Upper lobe of left lung (tissue), 6 donors: ENCODE data around the gene RPGRIP1L. TPM values are rescaled to one million over a fixed set of nuclear protein-coding genes. Genes with fewer than 3 reads are reported as not detected.

ENCODE experiments used
- ATAC-seq, 2 donors: fragments of 200-7000 bp; cut with Tn5 transposase; one replicate each; pipeline ENCODE4 v1.9.1; 2022; ENCODE audit warnings: mild to moderate bottlenecking in 2 of 2, moderate library complexity in 2 of 2; ENCODE audit not compliant: low FRiP score in 2 of 2
- DNase-seq, 2 donors: peaks; one replicate each; pipeline ENCODE4 v3.0.0-alpha.2; 2019 to 2020
- H3K27ac ChIP-seq, 4 donors: fragments of 200-600 bp; sonication (generic); one replicate each; pipeline ENCODE4 v1.5.1; 2016 to 2019
- H3K27me3 ChIP-seq, 4 donors: fragments of 200-600 bp; sonication (generic); one replicate each; pipeline ENCODE4 v1.5.1; 2017 to 2019
- H3K36me3 ChIP-seq, 4 donors: fragments of 200-600 bp; sonication (generic); one replicate each; pipeline ENCODE4 v1.5.1; 2016 to 2019
- H3K4me1 ChIP-seq, 4 donors: fragments of 200-600 bp; sonication (generic); one replicate each; pipeline ENCODE4 v1.5.1; 2018 to 2019
- H3K4me3 ChIP-seq, 4 donors: fragments of 200-600 bp; sonication (generic); one replicate each; pipeline ENCODE4 v1.5.1; 2017 to 2019; ENCODE audit warnings: mild to moderate bottlenecking in 2 of 4, moderate library complexity in 1 of 4
- H3K9me3 ChIP-seq, 4 donors: fragments of 200-600 bp; sonication (generic); one replicate each; pipeline ENCODE4 v1.5.1; 2018 to 2019
- EP300 ChIP-seq, 4 donors: sonication (generic); formaldehyde crosslinking; IDR thresholded peaks; one replicate each; pipeline ENCODE4 v1.5.1; 2017; ENCODE audit warnings: antibody characterized with exemption in 4 of 4, control low read depth in 2 of 4
- POLR2A ChIP-seq, 4 donors: fragments of 450-650 bp; IDR thresholded peaks; one replicate each; pipeline ENCODE4 v1.5.1; 2016 to 2017; ENCODE audit warnings: antibody characterized with exemption in 4 of 4, mild to moderate bottlenecking in 2 of 4
- POLR2AphosphoS5 ChIP-seq, 2 donors: sonication (generic); formaldehyde crosslinking; IDR thresholded peaks; one replicate each; pipeline ENCODE4 v1.5.1; 2017; ENCODE audit warnings: antibody characterized with exemption in 2 of 2
- WGBS, 2 donors: methylation state at CpG; one replicate each; pipeline ENCODE4 v1.1.5; 2017 to 2018; 5-methylcytosine and 5-hydroxymethylcytosine counted together
- total RNA-seq, 6 donors: library from RNA; depleted of rRNA in 4 of 6; stranded (reverse); fragments of >200 nt in 4 of 6; gene quantifications; one replicate each; pipeline versions ENCODE4 v1.1.0 to v1.2.1, GENCODE V29; 2016 to 2021
- TF ChIP-seq, protein P1 (sequence below), 6 experiments: fragments of 450-650 bp in 4 of 6; fragments of 200-600 bp in 2 of 6; sonication (generic) in 2 of 6; IDR thresholded peaks; one replicate each; pipeline ENCODE4 v1.5.1; 2016 to 2019; ENCODE audit warnings: antibody characterized with exemption in 6 of 6
- donor health status: DM: no; HTN: no; CAD: no; lungs with moderate emphysema.
- donor health status: DM: no; HTN: yes; CAD: no; lungs with severe emphysema.

Gene RPGRIP1L
- total RNA-seq, 6 donors from 2014 or later: 2.8 to 15.9 (median 4.0) TPM

DNA sequence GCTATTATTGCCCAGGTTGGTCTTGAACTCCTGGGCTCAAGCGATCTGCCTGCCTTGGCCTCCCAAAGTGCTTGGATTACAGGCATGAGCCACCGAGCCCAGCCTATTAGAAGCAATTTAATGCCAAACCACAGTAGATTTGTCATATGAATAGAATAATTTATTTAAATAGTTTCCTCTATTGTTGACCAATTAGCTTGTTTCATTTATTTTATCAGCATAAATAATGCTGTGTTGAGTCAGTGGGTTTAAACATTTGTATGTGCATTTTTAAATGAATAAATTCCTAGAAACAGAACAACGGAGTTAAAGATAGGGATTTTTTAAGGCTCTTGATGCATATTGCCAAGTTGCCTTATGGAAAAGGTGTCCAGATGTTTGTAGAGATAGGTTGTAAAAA, 27.0 kb upstream of the RPGRIP1L start:
- no peaks in the 10 kb centered on the region for H3K36me3 ChIP-seq
- DNase-seq (no peak), ATAC-seq (no peak)
- H3K4me3 ChIP-seq: no peak overlapping the region
- 89 to 92% methylated on average over 3 of the region's 3 CpGs for WGBS, 2 donors
- no peaks in the 10 kb centered on the region for H3K9me3 ChIP-seq
- TF ChIP-seq POLR2AphosphoS5 (IDR thresholded peaks at IDR 0.05): no peak
- TF ChIP-seq, protein P1, sequence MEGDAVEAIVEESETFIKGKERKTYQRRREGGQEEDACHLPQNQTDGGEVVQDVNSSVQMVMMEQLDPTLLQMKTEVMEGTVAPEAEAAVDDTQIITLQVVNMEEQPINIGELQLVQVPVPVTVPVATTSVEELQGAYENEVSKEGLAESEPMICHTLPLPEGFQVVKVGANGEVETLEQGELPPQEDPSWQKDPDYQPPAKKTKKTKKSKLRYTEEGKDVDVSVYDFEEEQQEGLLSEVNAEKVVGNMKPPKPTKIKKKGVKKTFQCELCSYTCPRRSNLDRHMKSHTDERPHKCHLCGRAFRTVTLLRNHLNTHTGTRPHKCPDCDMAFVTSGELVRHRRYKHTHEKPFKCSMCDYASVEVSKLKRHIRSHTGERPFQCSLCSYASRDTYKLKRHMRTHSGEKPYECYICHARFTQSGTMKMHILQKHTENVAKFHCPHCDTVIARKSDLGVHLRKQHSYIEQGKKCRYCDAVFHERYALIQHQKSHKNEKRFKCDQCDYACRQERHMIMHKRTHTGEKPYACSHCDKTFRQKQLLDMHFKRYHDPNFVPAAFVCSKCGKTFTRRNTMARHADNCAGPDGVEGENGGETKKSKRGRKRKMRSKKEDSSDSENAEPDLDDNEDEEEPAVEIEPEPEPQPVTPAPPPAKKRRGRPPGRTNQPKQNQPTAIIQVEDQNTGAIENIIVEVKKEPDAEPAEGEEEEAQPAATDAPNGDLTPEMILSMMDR (IDR thresholded peaks at IDR 0.05): no peak
- no peak for TF ChIP-seq EP300 (IDR thresholded peaks at IDR 0.05)
- TF ChIP-seq POLR2A (IDR thresholded peaks at IDR 0.05): no peak
- H3K27me3 ChIP-seq: no peaks in the 10 kb centered on the region
- H3K4me1 ChIP-seq: peaks cover 0 to 14% (median 8%) of the 10 kb centered on the region in 4 donors
- H3K27ac ChIP-seq: no peak overlapping the region

DNA sequence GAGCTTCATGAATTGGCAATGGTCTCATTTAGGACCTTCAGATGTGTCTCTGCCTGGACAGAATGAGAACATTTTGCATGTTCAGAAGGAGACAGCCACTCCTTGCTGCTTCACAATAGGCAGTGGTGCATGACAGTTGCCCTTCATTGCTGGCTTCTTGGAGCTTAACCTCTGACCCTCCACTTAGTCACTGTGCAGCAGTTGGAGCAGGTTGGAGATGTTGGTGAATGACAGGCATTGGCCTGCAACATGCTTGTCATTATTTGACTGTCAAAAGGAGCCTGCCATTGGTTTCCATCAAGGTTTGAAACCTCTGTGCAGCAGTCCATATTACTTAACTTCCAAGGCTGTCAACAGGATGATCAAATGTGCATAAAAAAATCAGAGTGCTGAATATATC, 23.0 kb upstream of the RPGRIP1L start:
- no peak for DNase-seq
- H3K4me3 ChIP-seq: no peak overlapping the region
- H3K27ac ChIP-seq: no peak overlapping the region
- H3K27me3 ChIP-seq: no peaks in the 10 kb centered on the region
- H3K4me1 ChIP-seq: peaks cover 0 to 6% (median 0%) of the 10 kb centered on the region in 4 donors
- TF ChIP-seq, protein P1 (IDR thresholded peaks at IDR 0.05): no peak
- TF ChIP-seq EP300 (IDR thresholded peaks at IDR 0.05) (no peak), POLR2A (IDR thresholded peaks at IDR 0.05) (no peak), POLR2AphosphoS5 (IDR thresholded peaks at IDR 0.05) (no peak)
- H3K9me3 ChIP-seq: no peaks in the 10 kb centered on the region
- no peak for ATAC-seq
- no peaks in the 10 kb centered on the region for H3K36me3 ChIP-seq

GRCh38 chr16:53721017-53721416, 17.4 kb upstream of the RPGRIP1L start:
- Histone ChIP-seq H3K4me1 (peaks cover 0 to 9% (median 3%) of the 10 kb centered on the region in 4 donors), H3K4me3 (no peak overlapping the region), H3K9me3 (no peaks in the 10 kb centered on the region), H3K27me3 (no peaks in the 10 kb centered on the region), H3K36me3 (no peaks in the 10 kb centered on the region), H3K27ac (no peak overlapping the region)
- TF ChIP-seq POLR2A (IDR thresholded peaks at IDR 0.05) (no peak), POLR2AphosphoS5 (IDR thresholded peaks at IDR 0.05) (no peak), EP300 (IDR thresholded peaks at IDR 0.05) (no peak)
- TF ChIP-seq, protein P1 (IDR thresholded peaks at IDR 0.05): no peak
- WGBS, 2 donors: 86 to 95% methylated on average over 5 of the region's 5 CpGs
- ATAC-seq: no peak
- no peak for DNase-seq

GRCh38 chr16:53717577-53717976, 13.9 kb upstream of the RPGRIP1L start:
- Histone ChIP-seq H3K36me3 (no peaks in the 10 kb centered on the region), H3K9me3 (no peaks in the 10 kb centered on the region), H3K4me3 (no peak overlapping the region), H3K4me1 (peaks cover 0 to 9% (median 9%) of the 10 kb centered on the region in 4 donors), H3K27ac (no peak overlapping the region), H3K27me3 (no peaks in the 10 kb centered on the region)
- WGBS, 2 donors: 77 to 80% methylated on average over 3 of the region's 3 CpGs
- ATAC-seq (no peak), DNase-seq (no peak)
- no peak for TF ChIP-seq POLR2A (IDR thresholded peaks at IDR 0.05)
- TF ChIP-seq, protein P1 (IDR thresholded peaks at IDR 0.05): no peak

DNA sequence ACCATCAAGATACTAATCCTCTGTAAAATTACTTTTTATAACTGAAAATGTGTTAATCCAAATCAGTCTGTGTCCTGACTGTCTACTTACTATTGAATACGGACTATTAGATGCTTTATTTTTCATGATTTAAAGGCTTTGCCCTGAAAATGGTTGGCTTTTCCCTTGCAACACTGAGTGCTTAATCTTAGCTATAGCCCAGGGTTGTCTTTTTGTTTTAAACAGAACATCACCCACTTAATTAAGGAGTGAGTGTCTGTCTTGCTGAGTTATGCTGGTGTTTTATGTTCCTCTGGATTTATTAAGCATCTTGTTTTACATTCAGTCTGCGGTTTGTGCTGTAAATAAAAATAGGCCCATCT, 11.3 kb upstream of the RPGRIP1L start:
- H3K9me3 ChIP-seq: no peaks in the 10 kb centered on the region
- H3K36me3 ChIP-seq: no peaks in the 10 kb centered on the region
- H3K4me3 ChIP-seq: no peak overlapping the region
- H3K4me1 ChIP-seq: peaks cover 0 to 12% (median 9%) of the 10 kb centered on the region in 4 donors
- 86 to 87% methylated on average over 2 of the region's 2 CpGs for WGBS, 2 donors
- ATAC-seq (no peak), DNase-seq (no peak)
- no peaks in the 10 kb centered on the region for H3K27me3 ChIP-seq
- H3K27ac ChIP-seq: peak overlapping the region in 1 of 4 donors; percentile 28
- TF ChIP-seq POLR2A (IDR thresholded peaks at IDR 0.05): no peak
- no peak for TF ChIP-seq POLR2AphosphoS5 (IDR thresholded peaks at IDR 0.05)
- no peak for TF ChIP-seq EP300 (IDR thresholded peaks at IDR 0.05)
- TF ChIP-seq, protein P1 (IDR thresholded peaks at IDR 0.05): no peak
